Left ventricle myocardium inferior (tissue), 1 donor: ENCODE results near the gene POC1B. TPM values are rescaled to one million over a fixed set of nuclear protein-coding genes. Genes with fewer than 3 reads are reported as not detected.
A peak's percentile ranks its signal among the peaks of the same experiment; 100 is the strongest.

Source experiments
- DNase-seq: peaks from one replicate; pipeline ENCODE4 v3.0.0-alpha.2; 2020
- H3K27ac ChIP-seq: fragments of 200-600 bp; replicated peaks from 2 replicates; pipeline ENCODE4 v1.8.0; 2021
- H3K27me3 ChIP-seq: fragments of 200-600 bp; 2 replicates; pipeline ENCODE4 v1.8.0; 2021; ENCODE audit warnings: low read depth
- H3K36me3 ChIP-seq: fragments of 200-600 bp; 2 replicates; pipeline ENCODE4 v1.8.0; 2021
- H3K4me1 ChIP-seq: fragments of 200-600 bp; 2 replicates; pipeline ENCODE4 v1.8.0; 2021
- H3K4me3 ChIP-seq: fragments of 200-600 bp; 2 replicates; pipeline ENCODE4 v1.8.0; 2021; ENCODE audit warnings: mild to moderate bottlenecking, moderate library complexity
- H3K9me3 ChIP-seq: fragments of 200-600 bp; replicated peaks from 2 replicates; pipeline ENCODE4 v1.8.0; 2021
- CTCF ChIP-seq: fragments of 200-600 bp; IDR thresholded peaks from 2 replicates; pipeline ENCODE4 v1.8.0; 2021; ENCODE audit warnings: antibody characterized with exemption, mild to moderate bottlenecking, borderline replicate concordance
- intact Hi-C: fragments of 100-400 bp; cut with micrococcal nuclease; formaldehyde crosslinking; loops from one replicate; pipeline ENCODE4 v1.11.0; 2022
- total RNA-seq: library from RNA; stranded (reverse); fragmentation: NEBNext Ultra II Directional; extraction: Animal tissue kit (Norgen Biotek cat#: 25700); gene quantifications from one replicate; pipeline ENCODE4 v1.2.1, GENCODE V29; 2021
- donor health status: DM: no; HTN: yes; CAD: no; lungs with severe emphysema.

Gene POC1B
- total RNA-seq, 1 donor from 2014 or later: 8.6 TPM

- no peaks in the 10 kb centered on the region for H3K36me3 ChIP-seq
- no peak overlapping the region for H3K27ac ChIP-seq
- no peaks in the 10 kb centered on the region for H3K27me3 ChIP-seq
- H3K4me3 ChIP-seq: no peak overlapping the region
- TF ChIP-seq CTCF: no peak
- H3K4me1 ChIP-seq: peaks cover 11% of the 10 kb centered on the region
- intact Hi-C loops: no loop called here
- DNase-seq: no peak
- H3K9me3 ChIP-seq: no peaks in the 10 kb centered on the region
These were observed 13.1 kb upstream of the POC1B start for GRCh38 chr12:89538897-89539296.

GRCh38 chr12:89537389-89537788, 11.5 kb upstream of the POC1B start:
- H3K36me3 ChIP-seq: no peaks in the 10 kb centered on the region
- no peak overlapping the region for H3K4me3 ChIP-seq
- H3K27me3 ChIP-seq: no peaks in the 10 kb centered on the region
- intact Hi-C loops: no loop called here
- no peaks in the 10 kb centered on the region for H3K4me1 ChIP-seq
- TF ChIP-seq CTCF: no peak
- H3K27ac ChIP-seq: no peak overlapping the region
- no peaks in the 10 kb centered on the region for H3K9me3 ChIP-seq
- DNase-seq: no peak

- peaks cover 32% of the 10 kb centered on the region for H3K4me1 ChIP-seq
- H3K27ac ChIP-seq: no peak overlapping the region
- peak; percentile 76 for TF ChIP-seq CTCF
- intact Hi-C loops: loop anchor here (5.0 kb wide), 2 partner anchors 57 to 512 kb away; no protein-coding TSS in a partner anchor
- H3K4me3 ChIP-seq: no peak overlapping the region
- DNase-seq: no peak
- no peaks in the 10 kb centered on the region for H3K36me3 ChIP-seq
- no peaks in the 10 kb centered on the region for H3K9me3 ChIP-seq
- no peaks in the 10 kb centered on the region for H3K27me3 ChIP-seq
These were observed 3.9 kb upstream of the POC1B start for GRCh38 chr12:89529738-89530137.

GRCh38 chr12:89528434-89528833, 2.6 kb upstream of the POC1B start:
- no peak for TF ChIP-seq CTCF
- H3K27ac ChIP-seq: no peak overlapping the region
- no peak overlapping the region for H3K4me3 ChIP-seq
- no peaks in the 10 kb centered on the region for H3K27me3 ChIP-seq
- H3K4me1 ChIP-seq: peaks cover 45% of the 10 kb centered on the region
- no peaks in the 10 kb centered on the region for H3K36me3 ChIP-seq
- intact Hi-C loops: loop anchor here (5.0 kb wide), 2 partner anchors 56 to 511 kb away; no protein-coding TSS in a partner anchor
- H3K9me3 ChIP-seq: no peaks in the 10 kb centered on the region
- DNase-seq: no peak

- no peak for TF ChIP-seq CTCF
- H3K4me1 ChIP-seq: peaks cover 74% of the 10 kb centered on the region
- no peaks in the 10 kb centered on the region for H3K27me3 ChIP-seq
- peak; percentile 35 for DNase-seq
- H3K4me3 ChIP-seq: peak overlapping the region; percentile 95
- H3K9me3 ChIP-seq: no peaks in the 10 kb centered on the region
- intact Hi-C loops: loop anchor here (5.0 kb wide), 2 partner anchors 53 to 508 kb away; no protein-coding TSS in a partner anchor
- peak overlapping the region; percentile 95 for H3K27ac ChIP-seq
- peaks cover 7% of the 10 kb centered on the region for H3K36me3 ChIP-seq
These were observed 483 bp downstream of the POC1B start for GRCh38 chr12:89525305-89525823.
